Loucy (cell line): ENCODE data around the gene IL17RD.

ENCODE experiments used
- EZH2phosphoT487 ChIP-seq: fragments of 200-600 bp; IDR thresholded peaks from 2 replicates; pipeline ENCODE4 v1.6.1; 2018; ENCODE audit warnings: antibody characterized with exemption, mild to moderate bottlenecking, moderate library complexity, borderline replicate concordance
- TF ChIP-seq, protein P1 (sequence below): fragments of 200-600 bp; sonication (generic); conservative IDR thresholded peaks from 2 replicates; pipeline ENCODE4 v1.5.1; 2014; ENCODE audit warnings: mild to moderate bottlenecking, antibody characterized with exemption, low read length

DNA sequence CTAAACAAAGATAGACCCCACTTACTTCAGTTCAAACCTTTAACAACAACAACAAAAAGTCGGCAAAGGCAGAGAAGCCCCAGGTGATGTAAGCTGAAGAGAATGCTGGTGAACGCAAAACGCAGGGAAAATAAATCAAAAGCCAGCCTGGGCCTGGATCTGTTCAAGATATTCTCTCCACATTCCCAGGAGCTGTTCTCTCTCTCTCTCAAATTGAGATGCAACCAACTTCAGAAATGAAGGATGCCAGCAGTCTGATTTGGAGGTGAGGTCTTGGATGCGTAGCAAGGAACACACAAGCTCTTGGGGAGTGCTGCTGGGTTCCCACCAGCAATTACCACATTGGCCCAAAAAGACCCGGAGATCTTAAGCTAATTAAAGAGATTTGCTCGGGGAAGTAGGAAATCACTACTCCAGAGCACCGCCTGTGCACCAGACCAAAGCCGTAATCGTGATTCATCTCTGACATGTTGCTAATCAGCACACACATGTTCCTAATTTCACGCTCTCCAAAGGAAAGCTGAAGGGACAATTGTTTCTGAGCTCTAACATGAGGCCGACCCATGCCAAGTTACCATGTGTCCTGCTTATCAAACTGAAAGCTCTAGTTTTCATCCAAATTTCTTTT is 37.1 kb downstream of the IL17RD start:
- no peak for TF ChIP-seq EZH2phosphoT487
- TF ChIP-seq, protein P1, sequence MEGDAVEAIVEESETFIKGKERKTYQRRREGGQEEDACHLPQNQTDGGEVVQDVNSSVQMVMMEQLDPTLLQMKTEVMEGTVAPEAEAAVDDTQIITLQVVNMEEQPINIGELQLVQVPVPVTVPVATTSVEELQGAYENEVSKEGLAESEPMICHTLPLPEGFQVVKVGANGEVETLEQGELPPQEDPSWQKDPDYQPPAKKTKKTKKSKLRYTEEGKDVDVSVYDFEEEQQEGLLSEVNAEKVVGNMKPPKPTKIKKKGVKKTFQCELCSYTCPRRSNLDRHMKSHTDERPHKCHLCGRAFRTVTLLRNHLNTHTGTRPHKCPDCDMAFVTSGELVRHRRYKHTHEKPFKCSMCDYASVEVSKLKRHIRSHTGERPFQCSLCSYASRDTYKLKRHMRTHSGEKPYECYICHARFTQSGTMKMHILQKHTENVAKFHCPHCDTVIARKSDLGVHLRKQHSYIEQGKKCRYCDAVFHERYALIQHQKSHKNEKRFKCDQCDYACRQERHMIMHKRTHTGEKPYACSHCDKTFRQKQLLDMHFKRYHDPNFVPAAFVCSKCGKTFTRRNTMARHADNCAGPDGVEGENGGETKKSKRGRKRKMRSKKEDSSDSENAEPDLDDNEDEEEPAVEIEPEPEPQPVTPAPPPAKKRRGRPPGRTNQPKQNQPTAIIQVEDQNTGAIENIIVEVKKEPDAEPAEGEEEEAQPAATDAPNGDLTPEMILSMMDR: no peak
